A673 (cell line): Measurements from ENCODE around the gene ZNF212. TPM values are rescaled to one million over a fixed set of nuclear protein-coding genes. Genes with fewer than 3 reads are reported as not detected.

ENCODE experiments used
- BruUV-seq: library from RNA; stranded (reverse); fragments of 400-500 nt; replicated peaks from 2 replicates; lab custom pipeline; 2021; lab: Mats Ljungman, UMichigan
- CTCF ChIA-PET: fragments of 300-600 bp; sonication (Branson Sonifier 250); formaldehyde crosslinking; loops from one replicate; lab custom pipeline; 2022; ENCODE audit warnings: antibody characterized with exemption; lab: Charles Lee
- POLR2A ChIA-PET: fragments of 300-600 bp; sonication (Branson Sonifier 250); formaldehyde crosslinking; loops from one replicate; lab custom pipeline; 2022; ENCODE audit warnings: antibody characterized with exemption; ENCODE audit not compliant: low non-redundant PET; lab: Charles Lee
- DNase-seq: peaks from one replicate; pipeline ENCODE4 v3.0.0-alpha.2; 2015; ENCODE audit warnings: low spot score
- H3K27ac ChIP-seq: fragments of 200-600 bp; sonication (generic); 2 replicates; pipeline ENCODE4 v1.5.1; 2016; ENCODE audit warnings: mixed run types, low read depth, mild to moderate bottlenecking, mixed read lengths, antibody characterized with exemption, low read length; ENCODE audit not compliant: poor library complexity, severe bottlenecking
- H3K27me3 ChIP-seq: fragments of 200-600 bp; sonication (generic); replicated peaks from 2 replicates; pipeline ENCODE4 v1.6.1; 2017; ENCODE audit warnings: mixed run types, low read depth, mild to moderate bottlenecking, mixed read lengths, antibody characterized with exemption, low read length; ENCODE audit not compliant: insufficient read depth, poor library complexity
- H3K36me3 ChIP-seq: fragments of 200-600 bp; sonication (generic); 2 replicates; pipeline ENCODE4 v1.6.1; 2016; ENCODE audit warnings: mixed run types, mild to moderate bottlenecking, mixed read lengths, antibody characterized with exemption, low read length; ENCODE audit not compliant: insufficient read depth, poor library complexity, severe bottlenecking
- H3K4me1 ChIP-seq: fragments of 200-600 bp; sonication (generic); 2 replicates; pipeline ENCODE4 v1.6.1; 2017; ENCODE audit warnings: mixed run types, mild to moderate bottlenecking, mixed read lengths, antibody characterized with exemption, low read length; ENCODE audit not compliant: insufficient read depth, poor library complexity, severe bottlenecking
- H3K4me3 ChIP-seq: fragments of 200-600 bp; sonication (generic); 2 replicates; pipeline ENCODE4 v1.5.1; 2016; ENCODE audit warnings: low read depth, mixed run types, mild to moderate bottlenecking, mixed read lengths, low read length; ENCODE audit not compliant: poor library complexity, severe bottlenecking
- H3K9me3 ChIP-seq: fragments of 200-600 bp; sonication (generic); 2 replicates; pipeline ENCODE4 v1.6.1; 2016; ENCODE audit warnings: mixed run types, low read depth, mild to moderate bottlenecking, mixed read lengths, antibody characterized with exemption, low read length; ENCODE audit not compliant: poor library complexity, severe bottlenecking
- EZH2 ChIP-seq: fragments of 200-600 bp; sonication (generic); IDR thresholded peaks from 2 replicates; pipeline ENCODE4 v1.6.1; 2017; ENCODE audit warnings: borderline replicate concordance, low read depth, mild to moderate bottlenecking, mixed read lengths, antibody characterized with exemption, low read length; ENCODE audit not compliant: poor library complexity, severe bottlenecking
- intact Hi-C: fragments of 100-400 bp; cut with micrococcal nuclease; formaldehyde crosslinking; loops from one replicate; pipeline ENCODE4 v1.10.0; 2022; ENCODE audit not compliant: unreplicated experiment
- total RNA-seq: library from RNA; stranded (reverse); gene quantifications from 2 replicates; pipeline ENCODE4 v1.2.3, GENCODE V29; 2021
- TF ChIP-seq, protein P1 (sequence below): fragments of 300-800, 200-600 bp; sonication (generic); conservative IDR thresholded peaks from 2 replicates; pipeline ENCODE4 v1.5.1; 2017; ENCODE audit warnings: low read depth, mild to moderate bottlenecking, antibody characterized with exemption, low read length, moderate library complexity, mixed read lengths

Gene ZNF212
- total RNA-seq, 1 experiment from 2014 or later: 12.3 TPM

DNA sequence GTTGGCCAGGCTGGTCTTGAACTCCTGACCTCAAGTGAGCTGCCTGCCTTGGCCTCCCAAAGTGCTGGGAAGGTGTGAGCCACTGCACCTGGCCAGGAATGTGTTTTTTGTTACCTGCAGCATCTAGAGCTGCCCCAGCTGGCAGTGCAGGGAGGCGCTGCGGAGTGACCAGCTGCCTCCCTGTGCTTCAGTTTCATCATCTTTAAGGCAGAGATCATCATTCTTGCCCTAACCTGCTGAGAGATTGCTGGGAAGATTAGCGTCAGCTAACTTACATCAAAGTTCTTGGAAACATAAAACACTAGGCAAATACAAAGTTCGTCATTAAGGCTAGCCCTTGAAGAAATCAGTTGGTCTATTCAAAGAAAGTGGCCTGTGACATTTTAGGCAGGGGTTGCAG lies 41.8 kb upstream of the ZNF212 start:
- Histone ChIP-seq H3K27ac (no peak overlapping the region), H3K4me1 (no peaks in the 10 kb centered on the region), H3K36me3 (peaks cover 41% of the 10 kb centered on the region), H3K4me3 (no peak overlapping the region), H3K27me3 (no peaks in the 10 kb centered on the region), H3K9me3 (no peaks in the 10 kb centered on the region)
- ChIA-PET CTCF (no interaction called here), POLR2A (no interaction called here)
- no peak for DNase-seq
- TF ChIP-seq, protein P1, sequence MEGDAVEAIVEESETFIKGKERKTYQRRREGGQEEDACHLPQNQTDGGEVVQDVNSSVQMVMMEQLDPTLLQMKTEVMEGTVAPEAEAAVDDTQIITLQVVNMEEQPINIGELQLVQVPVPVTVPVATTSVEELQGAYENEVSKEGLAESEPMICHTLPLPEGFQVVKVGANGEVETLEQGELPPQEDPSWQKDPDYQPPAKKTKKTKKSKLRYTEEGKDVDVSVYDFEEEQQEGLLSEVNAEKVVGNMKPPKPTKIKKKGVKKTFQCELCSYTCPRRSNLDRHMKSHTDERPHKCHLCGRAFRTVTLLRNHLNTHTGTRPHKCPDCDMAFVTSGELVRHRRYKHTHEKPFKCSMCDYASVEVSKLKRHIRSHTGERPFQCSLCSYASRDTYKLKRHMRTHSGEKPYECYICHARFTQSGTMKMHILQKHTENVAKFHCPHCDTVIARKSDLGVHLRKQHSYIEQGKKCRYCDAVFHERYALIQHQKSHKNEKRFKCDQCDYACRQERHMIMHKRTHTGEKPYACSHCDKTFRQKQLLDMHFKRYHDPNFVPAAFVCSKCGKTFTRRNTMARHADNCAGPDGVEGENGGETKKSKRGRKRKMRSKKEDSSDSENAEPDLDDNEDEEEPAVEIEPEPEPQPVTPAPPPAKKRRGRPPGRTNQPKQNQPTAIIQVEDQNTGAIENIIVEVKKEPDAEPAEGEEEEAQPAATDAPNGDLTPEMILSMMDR: no peak
- TF ChIP-seq EZH2: no peak
- intact Hi-C loops: no loop called here
- no TSS peak for BruUV-seq

DNA sequence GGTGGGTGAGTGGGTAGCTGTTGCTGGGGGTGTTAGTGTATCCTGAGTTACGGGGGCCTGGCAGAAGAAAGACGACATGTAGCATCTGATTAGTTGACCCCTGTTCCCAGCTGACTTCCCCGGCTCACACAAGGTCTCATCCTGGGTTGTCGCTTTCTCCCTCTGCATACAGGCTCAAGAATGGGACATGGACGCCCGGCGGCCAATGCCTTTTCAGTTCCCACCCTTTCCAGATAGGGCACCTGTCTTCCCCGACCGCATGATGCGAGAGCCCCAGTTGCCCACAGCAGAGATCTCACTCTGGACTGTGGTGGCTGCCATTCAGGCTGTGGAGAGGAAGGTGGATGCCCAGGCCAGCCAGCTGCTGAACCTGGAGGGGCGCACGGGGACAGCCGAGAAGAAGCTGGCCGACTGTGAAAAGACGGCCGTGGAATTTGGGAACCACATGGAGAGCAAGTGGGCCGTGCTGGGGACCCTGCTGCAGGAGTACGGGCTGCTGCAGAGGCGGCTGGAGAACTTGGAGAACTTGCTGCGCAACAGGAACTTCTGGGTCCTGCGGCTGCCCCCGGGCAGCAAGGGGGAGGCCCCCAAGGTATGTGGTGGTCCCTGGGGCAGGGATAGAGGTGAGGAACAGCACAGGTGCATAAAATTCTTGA lies 41.2 kb upstream of the ZNF212 start:
- no peaks in the 10 kb centered on the region for H3K9me3 ChIP-seq
- no peak for DNase-seq
- H3K4me3 ChIP-seq: no peak overlapping the region
- CTCF ChIA-PET: no interaction called here
- TF ChIP-seq, protein P1: no peak
- TF ChIP-seq EZH2: no peak
- no peaks in the 10 kb centered on the region for H3K4me1 ChIP-seq
- peaks cover 44% of the 10 kb centered on the region for H3K36me3 ChIP-seq
- POLR2A ChIA-PET: no interaction called here
- no peaks in the 10 kb centered on the region for H3K27me3 ChIP-seq
- no peak overlapping the region for H3K27ac ChIP-seq
- intact Hi-C loops: no loop called here
- BruUV-seq: no TSS peak

DNA sequence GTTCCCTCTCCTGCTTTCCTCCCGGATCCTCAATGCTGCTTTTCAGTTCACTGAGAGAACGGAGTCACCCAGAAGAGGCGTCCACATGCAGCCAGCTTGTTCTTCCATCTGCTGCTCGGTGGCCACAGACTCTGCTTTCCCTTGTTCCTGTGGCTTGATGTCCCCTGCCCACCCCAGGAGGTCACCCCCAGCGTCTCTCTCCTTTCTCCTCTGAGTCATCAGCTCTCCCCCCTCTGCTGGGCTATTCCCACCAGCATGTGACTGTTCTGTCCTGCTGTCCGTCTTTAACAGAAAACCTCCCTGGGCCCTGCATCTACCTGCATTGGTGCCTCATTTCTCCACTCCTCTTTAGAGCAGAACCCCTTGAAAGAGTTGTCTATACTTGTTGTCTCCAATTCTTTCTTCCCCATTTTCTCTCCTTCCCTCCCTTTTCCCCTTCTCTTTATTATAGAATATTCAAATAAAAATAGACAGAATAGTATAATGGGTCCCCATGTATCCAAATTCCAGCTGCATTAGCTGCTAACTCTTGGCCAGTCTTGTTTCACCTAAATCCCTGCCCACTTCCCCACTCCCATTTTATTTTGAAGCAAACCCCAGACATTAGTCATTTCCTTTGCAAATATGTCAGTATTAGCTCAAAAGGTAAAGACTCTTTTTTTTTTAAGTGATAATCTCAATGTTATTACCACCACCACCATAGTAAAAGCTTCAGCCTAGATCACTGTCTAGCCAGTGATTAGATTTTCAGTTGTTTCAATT lies 40.0 kb upstream of the ZNF212 start:
- TSS peak; percentile 4 for BruUV-seq
- no peak overlapping the region for H3K27ac ChIP-seq
- ChIA-PET CTCF (no interaction called here), POLR2A (no interaction called here)
- no peak overlapping the region for H3K4me3 ChIP-seq
- peaks cover 55% of the 10 kb centered on the region for H3K36me3 ChIP-seq
- DNase-seq: no peak
- no peaks in the 10 kb centered on the region for H3K9me3 ChIP-seq
- H3K27me3 ChIP-seq: no peaks in the 10 kb centered on the region
- intact Hi-C loops: no loop called here
- H3K4me1 ChIP-seq: no peaks in the 10 kb centered on the region
- TF ChIP-seq EZH2: no peak
- TF ChIP-seq, protein P1: no peak
